GM19328 (cell line): ENCODE measurements around the gene ARMH1.

ENCODE experiments used
- ATAC-seq: cut with Tn5 transposase; IDR thresholded peaks from one replicate; pipeline ENCODE4 v1.9.1; 2021; ENCODE audit warnings: mild to moderate bottlenecking, moderate library complexity; ENCODE audit not compliant: unreplicated experiment

ARMH1 gene

GRCh38 chr1:44643721-44644334 is 30.7 kb upstream of the ARMH1 start:
- ATAC-seq = no peak

- no peak for ATAC-seq
These were observed 29.7 kb upstream of the ARMH1 start for GRCh38 chr1:44644806-44645205.

GRCh38 chr1:44645476-44646244 is 28.9 kb upstream of the ARMH1 start:
- no peak for ATAC-seq

GRCh38 chr1:44646261-44647110 is 28.0 kb upstream of the ARMH1 start:
- ATAC-seq = no peak

- ATAC-seq = no peak
These were observed 26.6 kb upstream of the ARMH1 start for GRCh38 chr1:44647896-44648295.

GRCh38 chr1:44648529-44649250 is 25.8 kb upstream of the ARMH1 start:
- no peak for ATAC-seq

- no peak for ATAC-seq
These were observed 24.7 kb upstream of the ARMH1 start for GRCh38 chr1:44649788-44650158.

GRCh38 chr1:44650159-44650831 is 24.2 kb upstream of the ARMH1 start:
- ATAC-seq = no peak

- no peak for ATAC-seq
These were observed 23.4 kb upstream of the ARMH1 start for GRCh38 chr1:44651069-44651468.

GRCh38 chr1:44652445-44653106 is 21.9 kb upstream of the ARMH1 start:
- ATAC-seq = no peak

- ATAC-seq = no peak
These were observed 21.2 kb upstream of the ARMH1 start for GRCh38 chr1:44653107-44653964.

- ATAC-seq = no peak
These were observed 19.8 kb upstream of the ARMH1 start for GRCh38 chr1:44654621-44655187.

- no peak for ATAC-seq
These were observed 18.9 kb upstream of the ARMH1 start for GRCh38 chr1:44655609-44656008.

GRCh38 chr1:44659566-44659965 is 14.9 kb upstream of the ARMH1 start:
- no peak for ATAC-seq

GRCh38 chr1:44660176-44660575 is 14.3 kb upstream of the ARMH1 start:
- no peak for ATAC-seq

GRCh38 chr1:44661781-44662682 is 12.5 kb upstream of the ARMH1 start:
- no peak for ATAC-seq

- ATAC-seq = no peak
These were observed 11.9 kb upstream of the ARMH1 start for GRCh38 chr1:44662683-44663030.

- ATAC-seq = no peak
These were observed 11.1 kb upstream of the ARMH1 start for GRCh38 chr1:44663417-44663816.
